BJ (cell line): Measurements from ENCODE around the gene UBE2E1. TPM values are rescaled to one million over a fixed set of nuclear protein-coding genes. Genes with fewer than 3 reads are reported as not detected.
A peak's percentile ranks its signal among the peaks of the same experiment; 100 is the strongest.

Experiments
- CTCF ChIA-PET: fragments of 350-600 bp; formaldehyde crosslinking; extraction: SDS; loops from one replicate; lab custom pipeline; 2021; ENCODE audit warnings: antibody characterized with exemption, inconsistent platforms; lab: Yijun Ruan, JAX
- POLR2A ChIA-PET: fragments of 300-600 bp; sonication (Branson Sonifier 250); formaldehyde crosslinking; extraction: SDS; loops from one replicate; lab custom pipeline; 2021; ENCODE audit warnings: antibody characterized with exemption; lab: Charles Lee
- DNase-seq: peaks from one replicate; pipeline ENCODE4 v3.0.0-alpha.2; 2011; ENCODE audit warnings: low read depth
- H3K27me3 ChIP-seq: 2 replicates; pipeline ENCODE4 v1.6.0; 2011; ENCODE audit warnings: low read length; ENCODE audit not compliant: control insufficient read depth, insufficient read depth
- H3K36me3 ChIP-seq: 2 replicates; pipeline ENCODE4 v1.5.1; 2011; ENCODE audit warnings: low read length; ENCODE audit not compliant: control insufficient read depth, insufficient read depth
- H3K4me3 ChIP-seq: 2 replicates; pipeline ENCODE4 v1.5.1; 2011; ENCODE audit warnings: low read depth, mild to moderate bottlenecking, control low read depth, low read length
- CTCF ChIP-seq: IDR thresholded peaks from 2 replicates; pipeline ENCODE4 v1.5.1; 2011; ENCODE audit warnings: low read depth, mild to moderate bottlenecking, control low read depth, inconsistent platforms, low read length, moderate library complexity; ENCODE audit not compliant: insufficient read depth
- polyA plus RNA-seq: library from polyadenylated mRNA; depleted of rRNA; stranded (reverse); fragments of >200 nt; gene quantifications from 2 replicates; pipeline ENCODE4 v1.2.3, GENCODE V29; 2011

UBE2E1 gene
- polyA plus RNA-seq, 1 experiment, result 70.0 TPM

GRCh38 chr3:23810343-23811184, 4.8 kb downstream of the UBE2E1 start:
- no peaks in the 10 kb centered on the region for H3K27me3 ChIP-seq
- POLR2A ChIA-PET, result no interaction called here
- no peak for DNase-seq
- H3K36me3 ChIP-seq, result no peaks in the 10 kb centered on the region; the same call in 1 of the 2 replicates
- CTCF ChIA-PET, result no interaction called here
- TF ChIP-seq CTCF, result peak; percentile 36
- H3K4me3 ChIP-seq, result peak overlapping the region; percentile 56

- DNase-seq, result no peak
- ChIA-PET POLR2A (no interaction called here), CTCF (interaction anchor here (1.1 to 1.6 kb wide), 2 partner anchors 16 to 171 kb away, joined by 3 read pairs; no protein-coding TSS in a partner anchor)
- TF ChIP-seq CTCF, result no peak
- no peaks in the 10 kb centered on the region for H3K27me3 ChIP-seq
- no peaks in the 10 kb centered on the region; the same call in 1 of the 2 replicates for H3K36me3 ChIP-seq
- peak overlapping the region; percentile 56 for H3K4me3 ChIP-seq
Observed at GRCh38 chr3:23811185-23811527, 5.4 kb downstream of the UBE2E1 start.

- POLR2A ChIA-PET, result no interaction called here
- Histone ChIP-seq H3K4me3 (no peak overlapping the region), H3K27me3 (no peaks in the 10 kb centered on the region), H3K36me3 (no peaks in the 10 kb centered on the region; the same call in 1 of the 2 replicates)
- CTCF ChIA-PET, result interaction anchor here (0.6 to 1.6 kb wide), 3 partner anchors 16 to 847 kb away, joined by 3 read pairs; no protein-coding TSS in a partner anchor
- no peak for DNase-seq
- no peak for TF ChIP-seq CTCF
Observed at GRCh38 chr3:23811919-23812318, 6.2 kb downstream of the UBE2E1 start.

GRCh38 chr3:23815879-23816278, 10.1 kb downstream of the UBE2E1 start:
- Histone ChIP-seq H3K4me3 (no peak overlapping the region), H3K27me3 (no peaks in the 10 kb centered on the region), H3K36me3 (no peaks in the 10 kb centered on the region)
- CTCF ChIA-PET, result no interaction called here
- no peak for TF ChIP-seq CTCF
- no peak for DNase-seq
- POLR2A ChIA-PET, result no interaction called here

- H3K4me3 ChIP-seq, result no peak overlapping the region
- no peaks in the 10 kb centered on the region for H3K36me3 ChIP-seq
- no peak for TF ChIP-seq CTCF
- POLR2A ChIA-PET, result no interaction called here
- CTCF ChIA-PET, result no interaction called here
- H3K27me3 ChIP-seq, result no peaks in the 10 kb centered on the region
- no peak for DNase-seq
Observed at GRCh38 chr3:23816721-23817120, 11.0 kb downstream of the UBE2E1 start.
